Tibial nerve (tissue), 4 donors: Measurements from ENCODE around the gene HRAS. TPM values are rescaled to one million over a fixed set of nuclear protein-coding genes. Genes with fewer than 3 reads are reported as not detected.

Source experiments
- DNase-seq, 2 donors: peaks; one replicate each; pipeline ENCODE4 v3.0.0-alpha.2; 2019; ENCODE audit warnings: low spot score in 2 of 2
- H3K27ac ChIP-seq, 4 donors: fragments of 200-600 bp; sonication (generic) in 3 of 4; one replicate each; pipeline ENCODE4 v1.5.1; 2017 to 2019; ENCODE audit warnings: mild to moderate bottlenecking in 1 of 4
- H3K27me3 ChIP-seq, 2 donors: fragments of 200-600 bp; sonication (generic) in 1 of 2; one replicate each; pipeline versions ENCODE4 v1.5.1 to v1.6.0; 2017 to 2019
- H3K36me3 ChIP-seq, 3 donors: fragments of 200-600 bp; sonication (generic); one replicate each; pipeline ENCODE4 v1.5.1; 2018 to 2019
- H3K4me1 ChIP-seq, 4 donors: fragments of 200-600 bp; sonication (generic) in 3 of 4; one replicate each; pipeline ENCODE4 v1.5.1; 2017 to 2019
- H3K4me3 ChIP-seq, 4 donors: fragments of 200-600 bp; sonication (generic) in 3 of 4; one replicate each; pipeline ENCODE4 v1.5.1; 2017 to 2019; ENCODE audit warnings: mild to moderate bottlenecking in 1 of 4, moderate library complexity in 1 of 4
- H3K9me3 ChIP-seq, 4 donors: fragments of 200-600 bp; sonication (generic) in 3 of 4; one replicate each; pipeline ENCODE4 v1.5.1; 2017 to 2019
- EP300 ChIP-seq, 2 donors: sonication (generic); formaldehyde crosslinking; IDR thresholded peaks; one replicate each; pipeline ENCODE4 v1.6.1; 2017; ENCODE audit warnings: antibody characterized with exemption in 2 of 2, mild to moderate bottlenecking in 1 of 2
- POLR2A ChIP-seq, 2 donors: fragments of 450-650 bp; IDR thresholded peaks; one replicate each; pipeline ENCODE4 v1.6.1; 2017; ENCODE audit warnings: antibody characterized with exemption in 2 of 2, mild to moderate bottlenecking in 2 of 2, moderate library complexity in 2 of 2
- WGBS, 2 donors: methylation state at CpG; one replicate each; pipeline ENCODE4 v1.1.5; 2018; 5-methylcytosine and 5-hydroxymethylcytosine counted together
- total RNA-seq, 4 donors: library from RNA; depleted of rRNA; stranded (reverse); fragments of >200 nt; gene quantifications; one replicate each; pipeline ENCODE4 v1.1.0, GENCODE V29; 2016
- TF ChIP-seq, protein P1 (sequence below), 5 experiments: fragments of 200-600 bp in 3 of 5; fragments of 450-650 bp in 2 of 5; sonication (generic) in 3 of 5; IDR thresholded peaks; one replicate each; pipeline ENCODE4 v1.5.1; 2016 to 2019; ENCODE audit warnings: antibody characterized with exemption in 5 of 5, mild to moderate bottlenecking in 3 of 5, moderate library complexity in 2 of 5

Gene HRAS
- 10 to 100 TPM; 64.3 to 71.1 (median 68.1) TPM for total RNA-seq

DNA sequence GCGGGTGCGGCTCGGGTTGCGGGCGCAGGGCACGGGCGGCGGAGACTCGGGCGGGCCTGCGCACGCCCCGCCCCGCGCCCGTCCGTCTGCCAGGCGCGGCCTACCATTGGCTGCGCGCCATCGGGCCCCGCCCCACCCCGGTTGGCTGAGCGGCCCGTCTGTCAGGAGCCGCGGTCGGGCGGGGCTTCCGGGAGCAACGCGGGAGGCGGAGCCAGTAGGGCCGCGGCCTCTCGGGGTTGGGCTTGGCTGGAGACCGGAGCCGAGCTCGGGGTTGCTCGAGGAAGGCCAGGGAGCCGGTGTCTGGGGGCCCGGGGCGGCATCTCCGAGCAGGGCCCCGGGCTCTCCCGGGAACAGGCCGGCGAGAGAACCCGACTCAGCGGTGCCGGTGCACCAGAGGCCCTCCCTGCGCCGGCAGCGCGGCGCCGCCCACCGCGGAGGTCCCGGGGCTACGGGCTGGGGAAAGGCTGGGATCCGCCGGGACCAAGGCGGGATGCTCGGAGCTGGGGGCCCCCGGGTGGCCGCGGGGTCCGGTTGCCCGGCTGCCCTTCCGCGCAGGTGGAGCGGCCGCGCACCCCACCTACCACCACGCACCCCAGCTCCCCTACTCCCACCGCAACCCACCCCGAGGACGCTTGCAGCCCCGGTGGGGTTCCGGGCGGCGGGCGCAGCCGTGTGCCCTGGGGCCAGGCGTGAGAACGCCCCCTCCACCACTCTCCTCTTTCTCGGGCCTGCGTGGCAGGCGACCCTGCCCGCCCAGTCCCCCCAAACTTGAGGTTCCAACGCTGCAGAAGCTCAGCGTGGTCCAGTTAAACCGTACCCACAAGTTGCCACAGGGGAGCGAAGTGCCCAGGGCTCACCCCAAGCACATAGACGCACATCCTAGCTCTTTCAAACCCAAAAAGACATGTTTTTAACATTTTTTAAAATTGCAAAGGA is at the start of gene HRAS:
TSS of gene HRAS (minus strand) at position 58 of the 936 bp plus-strand sequence.
- H3K36me3 ChIP-seq: peaks cover 0 to 33% (median 0%) of the 10 kb centered on the region in 3 donors
- WGBS, 2 donors: 4 to 8% methylated on average over 22 to 78 of the region's 97 CpGs
- H3K9me3 ChIP-seq: no peaks in the 10 kb centered on the region
- H3K27ac ChIP-seq: peak within 1 kb of the TSS; percentile 51 to 92 (median 89)
- H3K27me3 ChIP-seq: no peaks in the 10 kb centered on the region
- peak in 1 of 2 donors; percentile 75 for TF ChIP-seq EP300 (IDR thresholded peaks at IDR 0.05)
- TF ChIP-seq, protein P1, sequence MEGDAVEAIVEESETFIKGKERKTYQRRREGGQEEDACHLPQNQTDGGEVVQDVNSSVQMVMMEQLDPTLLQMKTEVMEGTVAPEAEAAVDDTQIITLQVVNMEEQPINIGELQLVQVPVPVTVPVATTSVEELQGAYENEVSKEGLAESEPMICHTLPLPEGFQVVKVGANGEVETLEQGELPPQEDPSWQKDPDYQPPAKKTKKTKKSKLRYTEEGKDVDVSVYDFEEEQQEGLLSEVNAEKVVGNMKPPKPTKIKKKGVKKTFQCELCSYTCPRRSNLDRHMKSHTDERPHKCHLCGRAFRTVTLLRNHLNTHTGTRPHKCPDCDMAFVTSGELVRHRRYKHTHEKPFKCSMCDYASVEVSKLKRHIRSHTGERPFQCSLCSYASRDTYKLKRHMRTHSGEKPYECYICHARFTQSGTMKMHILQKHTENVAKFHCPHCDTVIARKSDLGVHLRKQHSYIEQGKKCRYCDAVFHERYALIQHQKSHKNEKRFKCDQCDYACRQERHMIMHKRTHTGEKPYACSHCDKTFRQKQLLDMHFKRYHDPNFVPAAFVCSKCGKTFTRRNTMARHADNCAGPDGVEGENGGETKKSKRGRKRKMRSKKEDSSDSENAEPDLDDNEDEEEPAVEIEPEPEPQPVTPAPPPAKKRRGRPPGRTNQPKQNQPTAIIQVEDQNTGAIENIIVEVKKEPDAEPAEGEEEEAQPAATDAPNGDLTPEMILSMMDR (IDR thresholded peaks at IDR 0.05): peak in 2 of 5 experiments; percentile 2 to 12
- TF ChIP-seq POLR2A (IDR thresholded peaks at IDR 0.05): peak; percentile 24 to 75
- H3K4me1 ChIP-seq: peaks cover 0 to 46% (median 31%) of the 10 kb centered on the region in 4 donors
- H3K4me3 ChIP-seq: peak within 1 kb of the TSS; percentile 51 to 98 (median 73)
- DNase-seq: peak; percentile 89 to 90

DNA sequence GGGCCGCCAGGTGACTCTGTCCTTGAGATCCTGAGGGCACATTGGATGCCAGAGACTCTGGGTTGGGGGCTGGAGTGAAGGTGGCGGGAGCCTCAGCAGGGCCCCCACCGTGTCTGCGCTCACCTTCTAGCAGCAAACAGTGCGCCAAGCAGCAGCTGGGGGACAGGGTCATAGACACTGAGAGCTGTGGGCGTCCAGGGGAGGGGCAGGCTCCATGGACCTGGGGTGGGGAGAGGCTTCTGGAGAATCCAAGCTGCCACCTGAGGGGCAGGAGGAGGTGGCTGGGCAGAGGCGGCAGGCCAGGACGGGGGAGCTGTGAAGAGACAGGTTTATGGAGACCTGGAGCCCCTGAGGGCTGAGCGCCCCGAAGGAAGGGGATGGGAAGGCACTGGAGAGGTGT is 48.9 kb upstream of the HRAS start:
- peaks cover 0 to 71% (median 4%) of the 10 kb centered on the region in 3 donors for H3K36me3 ChIP-seq
- H3K27ac ChIP-seq: no peak overlapping the region
- H3K4me1 ChIP-seq: peaks cover 0 to 23% (median 8%) of the 10 kb centered on the region in 4 donors
- no peaks in the 10 kb centered on the region for H3K9me3 ChIP-seq
- no peaks in the 10 kb centered on the region for H3K27me3 ChIP-seq
- 95 to 98% methylated on average over 10 of the region's 10 CpGs for WGBS, 2 donors
- no peak for DNase-seq
- TF ChIP-seq EP300 (IDR thresholded peaks at IDR 0.05) (no peak), POLR2A (IDR thresholded peaks at IDR 0.05) (no peak)
- TF ChIP-seq, protein P1 (IDR thresholded peaks at IDR 0.05): no peak
- H3K4me3 ChIP-seq: no peak overlapping the region

GRCh38 chr11:581752-582151 is 46.4 kb upstream of the HRAS start:
- Histone ChIP-seq H3K36me3 (peaks cover 0 to 50% (median 4%) of the 10 kb centered on the region in 3 donors), H3K4me3 (no peak overlapping the region), H3K27me3 (no peaks in the 10 kb centered on the region), H3K27ac (no peak overlapping the region), H3K9me3 (no peaks in the 10 kb centered on the region), H3K4me1 (peaks cover 0 to 46% (median 30%) of the 10 kb centered on the region in 4 donors)
- TF ChIP-seq, protein P1 (IDR thresholded peaks at IDR 0.05): no peak
- no peak for TF ChIP-seq POLR2A (IDR thresholded peaks at IDR 0.05)
- TF ChIP-seq EP300 (IDR thresholded peaks at IDR 0.05): no peak
- 84 to 88% methylated on average over 17 of the region's 17 CpGs for WGBS, 2 donors
- no peak for DNase-seq

- no peaks in the 10 kb centered on the region for H3K27me3 ChIP-seq
- peaks cover 0 to 46% (median 4%) of the 10 kb centered on the region in 3 donors for H3K36me3 ChIP-seq
- peaks cover 0 to 46% (median 30%) of the 10 kb centered on the region in 4 donors for H3K4me1 ChIP-seq
- no peak for DNase-seq
- TF ChIP-seq, protein P1 (IDR thresholded peaks at IDR 0.05): no peak
- TF ChIP-seq POLR2A (IDR thresholded peaks at IDR 0.05) (no peak), EP300 (IDR thresholded peaks at IDR 0.05) (no peak)
- no peak overlapping the region for H3K4me3 ChIP-seq
- 81 to 87% methylated on average over 14 of the region's 14 CpGs for WGBS, 2 donors
- H3K9me3 ChIP-seq: no peaks in the 10 kb centered on the region
- no peak overlapping the region for H3K27ac ChIP-seq
Observed at GRCh38 chr11:581342-581741, 46.0 kb upstream of the HRAS start.
